ENCODE measurements around the gene HRAS. TPM values are rescaled to one million over a fixed set of nuclear protein-coding genes. Genes with fewer than 3 reads are reported as not detected.
"Not testable (repeated sequence)": the region's sequence is repeated elsewhere in the genome, so short reads cannot be mapped to it uniquely, and the experiment has no call there.

The HRAS gene
- total RNA-seq, 2 donors from 2014 or later: 13.0 to 15.8 TPM

DNA sequence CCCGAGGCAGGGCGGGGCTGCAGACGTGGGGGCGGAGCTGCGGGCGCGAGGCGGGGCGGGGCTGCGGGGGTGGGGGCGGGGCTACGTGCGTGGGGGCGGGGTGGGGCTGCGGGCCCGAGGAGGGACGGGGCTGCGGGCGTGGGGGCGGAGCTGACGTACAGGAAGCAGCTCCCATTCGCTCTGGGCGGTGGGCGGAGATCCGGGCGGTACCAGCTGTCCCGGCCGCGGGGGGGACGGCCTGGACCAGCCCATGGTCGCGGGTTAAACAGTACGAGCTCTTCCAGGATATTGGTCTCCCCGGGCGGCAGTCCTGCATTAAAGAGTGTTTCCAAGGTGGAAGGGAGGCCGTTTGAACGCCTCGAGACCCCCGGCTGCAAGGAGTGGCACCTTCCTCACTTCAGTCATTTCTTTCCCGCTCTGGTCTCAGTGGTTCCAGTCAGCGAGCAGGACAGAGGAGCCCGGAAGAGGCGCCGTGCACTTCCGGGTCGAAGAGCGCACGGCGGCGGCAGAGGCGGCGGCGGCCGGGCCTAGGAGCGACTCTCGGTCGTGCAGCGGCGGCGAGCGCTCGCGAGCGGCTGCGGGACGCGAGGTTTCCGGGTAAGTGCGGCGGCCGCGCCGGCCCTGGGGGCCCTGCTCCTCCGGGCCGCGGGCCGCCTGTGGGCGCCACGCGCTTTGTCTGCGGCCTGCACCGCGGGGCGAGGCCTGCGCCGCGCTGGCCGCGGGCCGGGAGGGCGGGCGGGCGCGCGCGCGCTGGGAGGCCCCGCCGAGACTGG lies 40.8 kb upstream of the HRAS start, which contains the start of gene PHRF1:
Gene PHRF1 (plus strand): TSS at position 475 of the 773 bp plus-strand sequence. CDS start 5,043 bp downstream, outside the sequence.
- Histone ChIP-seq H3K4me1 (peaks cover 54% of the 10 kb centered on the region), H3K36me3 (replicated peaks in 1 of 2; ENCODE audit: insufficient read depth in 1 of 2, low read depth in 2 of 2) (no peaks in the 10 kb centered on the region), H3K27ac (peak within 1 kb of the TSS; percentile 97 to 99 (median 98)), H3K9me3 (no peaks in the 10 kb centered on the region), H3K4me3 (peak within 1 kb of the TSS; percentile 56 to 74), H3K27me3 (no peaks in the 10 kb centered on the region)
- intact Hi-C loops (cut with DNase I): no loop called here
- ATAC-seq (peak; percentile 92), DNase-seq (peak; percentile 97 to 99 (median 98))
- peak in 2 of 7 experiments; percentile 14 to 16 for TF ChIP-seq CTCF (IDR thresholded peaks at IDR 0.05)
- TF ChIP-seq POLR2A (IDR thresholded peaks at IDR 0.05): peak; percentile 56 to 79 (median 74)
- WGBS, 2 donors: 0% methylated on average over 3 to 87 of the region's 99 CpGs

DNA sequence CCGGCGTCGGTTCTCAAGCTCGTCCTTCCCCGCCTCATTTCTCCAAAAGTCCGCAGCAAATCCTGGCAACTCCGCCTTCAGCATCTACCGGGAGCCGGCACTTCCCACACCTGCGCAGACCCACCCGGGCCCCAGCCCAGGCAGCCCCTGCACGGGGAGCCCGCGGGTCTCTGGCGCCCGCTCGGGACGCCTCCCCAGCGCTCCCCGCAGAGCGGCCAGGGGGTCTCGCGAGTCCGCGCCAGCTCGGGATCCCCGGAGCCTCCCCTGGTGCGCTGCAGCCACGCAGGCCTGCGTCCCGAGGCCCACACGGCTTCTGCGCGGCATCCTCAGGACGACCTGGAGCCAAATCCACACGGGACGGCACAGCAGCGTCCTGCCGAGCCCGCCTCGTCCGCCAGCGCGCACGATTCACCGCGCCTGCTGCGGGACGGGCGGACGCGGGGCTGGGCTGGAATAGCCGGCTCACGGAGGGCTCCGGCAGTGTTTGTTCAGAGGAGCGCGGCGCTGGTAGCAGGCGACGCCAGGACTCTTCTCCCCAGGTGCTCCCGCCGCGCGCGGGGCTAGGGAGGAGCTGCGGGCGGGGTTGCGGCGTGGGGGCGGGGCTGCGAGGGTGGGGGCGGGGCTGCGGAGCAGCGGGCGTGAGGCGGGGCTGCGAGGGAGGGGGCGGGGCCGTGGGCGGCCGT lies 40.1 kb upstream of the HRAS start:
- no peaks in the 10 kb centered on the region for H3K36me3 ChIP-seq (replicated peaks in 1 of 2; ENCODE audit: insufficient read depth in 1 of 2, low read depth in 2 of 2)
- H3K9me3 ChIP-seq: no peaks in the 10 kb centered on the region
- peak overlapping the region; percentile 23 to 62 for H3K4me3 ChIP-seq
- peak in 2 of 7 experiments; percentile 3 to 14 for TF ChIP-seq CTCF (IDR thresholded peaks at IDR 0.05)
- no peak for TF ChIP-seq POLR2A (IDR thresholded peaks at IDR 0.05)
- H3K27ac ChIP-seq: peak overlapping the region; percentile 15 to 75 (median 68)
- intact Hi-C loops (cut with DNase I): no loop called here
- peaks cover 50% of the 10 kb centered on the region for H3K4me1 ChIP-seq
- peak; percentile 59 for ATAC-seq
- 1 to 3% methylated on average over 10 to 47 of the region's 81 CpGs for WGBS, 2 donors
- peak in 1 of 4 donors; percentile 66 for DNase-seq
- no peaks in the 10 kb centered on the region for H3K27me3 ChIP-seq

GRCh38 chr11:574632-575312 lies 39.4 kb upstream of the HRAS start:
- ATAC-seq: no peak
- intact Hi-C loops (cut with DNase I): no loop called here
- no peak for DNase-seq
- H3K36me3 ChIP-seq (replicated peaks in 1 of 2; ENCODE audit: insufficient read depth in 1 of 2, low read depth in 2 of 2): no peaks in the 10 kb centered on the region
- no peaks in the 10 kb centered on the region for H3K27me3 ChIP-seq
- TF ChIP-seq CTCF (IDR thresholded peaks at IDR 0.05): no peak
- TF ChIP-seq POLR2A (IDR thresholded peaks at IDR 0.05): no peak
- H3K4me3 ChIP-seq: no peak overlapping the region
- H3K9me3 ChIP-seq: no peaks in the 10 kb centered on the region
- H3K27ac ChIP-seq: peak overlapping the region in 3 of 4 donors; percentile 15 to 69 (median 66)
- H3K4me1 ChIP-seq: peaks cover 43% of the 10 kb centered on the region
- 24 to 38% methylated on average over 22 of the region's 25 CpGs for WGBS, 2 donors

GRCh38 chr11:574031-574570 lies 38.7 kb upstream of the HRAS start:
- intact Hi-C loops (cut with DNase I); H3K27me3 ChIP-seq; H3K9me3 ChIP-seq; H3K36me3 ChIP-seq (replicated peaks in 1 of 2; ENCODE audit: insufficient read depth in 1 of 2, low read depth in 2 of 2); ATAC-seq; H3K27ac ChIP-seq; DNase-seq; H3K4me3 ChIP-seq: not testable (repeated sequence)
- WGBS, 2 donors: 65 to 74% methylated on average over 13 to 14 of the region's 14 CpGs
- H3K4me1 ChIP-seq: peaks cover 42% of the 10 kb centered on the region

All from body of pancreas (tissue), 4 donors.